ENCODE measurements around the gene ADGRV1.

ADGRV1 gene

DNA sequence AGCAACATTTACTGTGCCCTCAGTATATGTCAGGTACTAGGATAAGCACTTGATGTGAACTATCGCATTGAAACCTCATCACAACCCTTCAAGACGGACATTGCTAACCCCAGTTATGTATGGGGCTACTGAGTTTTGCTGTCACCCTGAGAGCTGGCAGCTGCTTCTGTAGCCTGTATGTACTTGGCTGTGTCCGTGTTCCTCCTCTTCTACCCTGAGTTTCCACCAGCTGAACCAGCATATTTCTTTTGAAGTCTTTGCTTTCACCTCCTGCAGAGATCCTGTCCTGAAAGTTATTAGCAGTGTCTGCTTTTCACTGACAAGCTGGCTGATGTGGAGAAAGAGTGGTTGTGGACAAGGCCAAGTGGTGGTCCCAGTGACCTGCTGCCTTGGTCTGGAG lies 63.3 kb downstream of the ADGRV1 start:
- Mint-ChIP-seq H3K9me3 (no peaks in the 10 kb centered on the region), H3K4me3 (no peak overlapping the region), H3K36me3 (ENCODE audit: low read depth) (peaks cover 9% of the 10 kb centered on the region), H3K27ac (no peak overlapping the region), H3K27me3 (ENCODE audit: low read depth) (no peaks in the 10 kb centered on the region), H3K4me1 (no peaks in the 10 kb centered on the region)
- TF ChIP-seq, protein P1, sequence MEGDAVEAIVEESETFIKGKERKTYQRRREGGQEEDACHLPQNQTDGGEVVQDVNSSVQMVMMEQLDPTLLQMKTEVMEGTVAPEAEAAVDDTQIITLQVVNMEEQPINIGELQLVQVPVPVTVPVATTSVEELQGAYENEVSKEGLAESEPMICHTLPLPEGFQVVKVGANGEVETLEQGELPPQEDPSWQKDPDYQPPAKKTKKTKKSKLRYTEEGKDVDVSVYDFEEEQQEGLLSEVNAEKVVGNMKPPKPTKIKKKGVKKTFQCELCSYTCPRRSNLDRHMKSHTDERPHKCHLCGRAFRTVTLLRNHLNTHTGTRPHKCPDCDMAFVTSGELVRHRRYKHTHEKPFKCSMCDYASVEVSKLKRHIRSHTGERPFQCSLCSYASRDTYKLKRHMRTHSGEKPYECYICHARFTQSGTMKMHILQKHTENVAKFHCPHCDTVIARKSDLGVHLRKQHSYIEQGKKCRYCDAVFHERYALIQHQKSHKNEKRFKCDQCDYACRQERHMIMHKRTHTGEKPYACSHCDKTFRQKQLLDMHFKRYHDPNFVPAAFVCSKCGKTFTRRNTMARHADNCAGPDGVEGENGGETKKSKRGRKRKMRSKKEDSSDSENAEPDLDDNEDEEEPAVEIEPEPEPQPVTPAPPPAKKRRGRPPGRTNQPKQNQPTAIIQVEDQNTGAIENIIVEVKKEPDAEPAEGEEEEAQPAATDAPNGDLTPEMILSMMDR (IDR thresholded peaks at IDR 0.05; ENCODE audit: unreplicated experiment in 3 of 3): no peak

DNA sequence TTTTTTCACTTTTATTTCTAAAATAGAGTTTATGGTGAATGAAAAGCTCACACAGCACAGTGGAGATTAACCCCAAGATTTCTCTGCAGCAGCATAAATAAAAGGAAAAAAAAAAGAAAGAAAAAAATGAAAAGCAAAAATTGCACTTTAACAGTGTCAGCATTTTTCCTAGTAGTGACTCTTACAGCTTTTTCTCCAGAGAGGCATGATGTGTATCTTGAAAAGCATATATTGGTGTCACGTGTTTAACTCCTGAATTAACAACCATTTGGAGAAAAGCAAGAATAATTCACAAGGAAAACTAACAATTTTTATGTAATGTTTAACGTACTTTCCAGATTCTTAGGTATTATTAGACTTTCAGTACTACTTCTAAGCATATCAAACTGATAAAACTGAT lies 67.9 kb downstream of the ADGRV1 start:
- TF ChIP-seq, protein P1 (IDR thresholded peaks at IDR 0.05; ENCODE audit: unreplicated experiment in 3 of 3): no peak
- H3K27me3 Mint-ChIP-seq (ENCODE audit: low read depth): no peaks in the 10 kb centered on the region
- H3K36me3 Mint-ChIP-seq (ENCODE audit: low read depth): peaks cover 14% of the 10 kb centered on the region
- H3K4me3 Mint-ChIP-seq: no peak overlapping the region
- no peak overlapping the region for H3K27ac Mint-ChIP-seq
- no peaks in the 10 kb centered on the region for H3K4me1 Mint-ChIP-seq
- H3K9me3 Mint-ChIP-seq: no peaks in the 10 kb centered on the region

DNA sequence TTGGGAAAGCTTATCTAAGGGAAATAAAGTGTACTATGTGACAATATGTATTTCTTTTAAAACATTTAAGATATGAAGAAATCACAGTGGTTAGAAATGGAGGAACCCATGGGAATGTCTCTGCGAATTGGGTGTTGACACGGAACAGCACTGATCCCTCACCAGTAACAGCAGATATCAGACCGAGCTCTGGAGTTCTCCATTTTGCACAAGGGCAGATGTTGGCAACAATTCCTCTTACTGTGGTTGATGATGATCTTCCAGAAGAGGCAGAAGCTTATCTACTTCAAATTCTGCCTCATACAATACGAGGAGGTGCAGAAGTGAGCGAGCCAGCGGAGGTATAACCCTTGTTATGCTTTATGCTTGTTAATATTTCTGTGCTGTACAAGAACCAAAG lies 69.9 kb downstream of the ADGRV1 start:
- H3K27me3 Mint-ChIP-seq (ENCODE audit: low read depth): no peaks in the 10 kb centered on the region
- H3K9me3 Mint-ChIP-seq: no peaks in the 10 kb centered on the region
- H3K4me3 Mint-ChIP-seq: no peak overlapping the region
- TF ChIP-seq, protein P1 (IDR thresholded peaks at IDR 0.05; ENCODE audit: unreplicated experiment in 3 of 3): no peak
- H3K4me1 Mint-ChIP-seq: no peaks in the 10 kb centered on the region
- H3K27ac Mint-ChIP-seq: no peak overlapping the region
- peaks cover 14% of the 10 kb centered on the region for H3K36me3 Mint-ChIP-seq (ENCODE audit: low read depth)

DNA sequence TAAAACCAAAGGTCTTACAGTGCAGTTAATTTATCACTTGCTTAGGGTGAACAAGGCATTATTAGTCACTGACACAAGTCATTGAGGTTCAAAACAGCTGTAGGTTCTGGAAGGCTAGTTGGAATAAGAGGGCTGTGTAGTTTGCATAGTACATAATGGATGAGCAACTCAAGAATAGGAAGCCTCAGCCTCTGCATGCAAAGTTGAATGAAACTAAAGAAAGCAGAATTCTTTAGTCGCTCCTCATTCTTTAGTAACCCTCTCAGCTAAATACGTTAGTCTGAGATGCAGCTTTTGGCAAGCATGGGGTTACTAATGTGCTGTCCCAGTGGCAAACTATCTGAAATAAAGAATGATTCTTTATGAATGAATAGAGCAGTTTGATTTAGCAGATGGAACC lies 74.2 kb downstream of the ADGRV1 start:
- H3K4me3 Mint-ChIP-seq: no peak overlapping the region
- H3K27ac Mint-ChIP-seq: no peak overlapping the region
- no peaks in the 10 kb centered on the region for H3K4me1 Mint-ChIP-seq
- H3K27me3 Mint-ChIP-seq (ENCODE audit: low read depth): no peaks in the 10 kb centered on the region
- peaks cover 5% of the 10 kb centered on the region for H3K36me3 Mint-ChIP-seq (ENCODE audit: low read depth)
- no peaks in the 10 kb centered on the region for H3K9me3 Mint-ChIP-seq
- TF ChIP-seq, protein P1 (IDR thresholded peaks at IDR 0.05; ENCODE audit: unreplicated experiment in 3 of 3): no peak

DNA sequence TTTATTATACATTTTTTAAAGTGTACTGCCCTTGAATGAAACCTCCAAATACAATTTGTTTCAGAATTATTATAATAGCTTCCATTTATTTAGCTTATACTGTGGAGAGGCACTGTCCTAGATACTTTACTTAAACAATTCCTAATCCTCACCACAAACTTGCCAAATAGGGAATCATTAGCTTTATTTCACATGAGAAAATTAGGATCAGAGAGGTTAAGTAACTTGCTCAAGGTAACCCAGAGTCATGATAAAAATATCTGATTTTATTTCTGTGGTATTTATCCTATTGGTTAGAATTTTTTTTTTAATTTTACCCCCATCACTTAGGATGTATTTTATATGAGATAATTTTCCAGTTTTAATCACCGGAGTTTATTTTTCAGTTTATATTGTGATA lies 78.4 kb downstream of the ADGRV1 start:
- no peaks in the 10 kb centered on the region for H3K36me3 Mint-ChIP-seq (ENCODE audit: low read depth)
- TF ChIP-seq, protein P1 (IDR thresholded peaks at IDR 0.05; ENCODE audit: unreplicated experiment in 3 of 3): no peak
- no peaks in the 10 kb centered on the region for H3K9me3 Mint-ChIP-seq
- H3K27ac Mint-ChIP-seq: no peak overlapping the region
- H3K27me3 Mint-ChIP-seq (ENCODE audit: low read depth): no peaks in the 10 kb centered on the region
- peaks cover 12% of the 10 kb centered on the region for H3K4me1 Mint-ChIP-seq
- no peak overlapping the region for H3K4me3 Mint-ChIP-seq

DNA sequence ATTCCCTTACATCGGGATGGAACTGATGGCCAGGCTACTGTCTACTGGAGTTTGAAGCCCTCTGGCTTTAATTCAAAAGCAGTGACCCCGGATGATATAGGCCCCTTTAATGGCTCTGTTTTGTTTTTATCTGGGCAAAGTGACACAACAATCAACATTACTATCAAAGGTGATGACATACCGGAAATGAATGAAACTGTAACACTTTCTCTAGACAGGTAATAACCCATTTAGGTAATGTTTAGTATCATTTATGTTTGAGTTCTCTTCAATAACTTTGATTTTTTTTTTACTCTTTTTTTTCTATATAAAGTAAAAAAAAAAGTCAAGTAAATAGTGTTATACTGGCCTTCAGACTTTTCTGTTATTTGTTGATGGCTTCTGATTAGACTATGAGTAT lies 79.1 kb downstream of the ADGRV1 start:
- no peak overlapping the region for H3K27ac Mint-ChIP-seq
- no peak overlapping the region for H3K4me3 Mint-ChIP-seq
- TF ChIP-seq, protein P1 (IDR thresholded peaks at IDR 0.05; ENCODE audit: unreplicated experiment in 3 of 3): no peak
- no peaks in the 10 kb centered on the region for H3K27me3 Mint-ChIP-seq (ENCODE audit: low read depth)
- peaks cover 12% of the 10 kb centered on the region for H3K4me1 Mint-ChIP-seq
- H3K9me3 Mint-ChIP-seq: no peaks in the 10 kb centered on the region
- peaks cover 2% of the 10 kb centered on the region for H3K36me3 Mint-ChIP-seq (ENCODE audit: low read depth)
